ENCODE data around the gene PACRG.

DNA sequence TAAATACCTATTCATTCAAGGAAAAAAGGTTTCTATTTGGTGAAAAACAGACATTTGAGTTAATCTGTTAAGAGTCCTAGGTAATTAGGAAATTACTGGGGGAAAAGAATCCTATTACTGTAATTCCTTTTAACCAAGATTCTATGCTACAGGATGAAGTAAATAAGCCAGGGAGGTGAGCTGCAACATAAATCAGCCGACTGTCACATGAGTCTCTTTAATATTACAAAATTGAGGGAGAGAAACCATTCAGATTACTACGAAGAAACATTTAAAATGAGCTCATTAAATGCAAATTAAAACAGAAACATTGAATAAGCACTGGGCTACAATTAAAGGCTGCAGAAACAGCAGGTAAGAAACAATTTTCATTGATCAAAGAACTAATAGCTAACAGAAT lies 5.5 kb upstream of the PACRG start:
- no peak for TF ChIP-seq YY1 (IDR thresholded peaks at IDR 0.05; ENCODE audit: low read depth)
- TF ChIP-seq, protein P1, sequence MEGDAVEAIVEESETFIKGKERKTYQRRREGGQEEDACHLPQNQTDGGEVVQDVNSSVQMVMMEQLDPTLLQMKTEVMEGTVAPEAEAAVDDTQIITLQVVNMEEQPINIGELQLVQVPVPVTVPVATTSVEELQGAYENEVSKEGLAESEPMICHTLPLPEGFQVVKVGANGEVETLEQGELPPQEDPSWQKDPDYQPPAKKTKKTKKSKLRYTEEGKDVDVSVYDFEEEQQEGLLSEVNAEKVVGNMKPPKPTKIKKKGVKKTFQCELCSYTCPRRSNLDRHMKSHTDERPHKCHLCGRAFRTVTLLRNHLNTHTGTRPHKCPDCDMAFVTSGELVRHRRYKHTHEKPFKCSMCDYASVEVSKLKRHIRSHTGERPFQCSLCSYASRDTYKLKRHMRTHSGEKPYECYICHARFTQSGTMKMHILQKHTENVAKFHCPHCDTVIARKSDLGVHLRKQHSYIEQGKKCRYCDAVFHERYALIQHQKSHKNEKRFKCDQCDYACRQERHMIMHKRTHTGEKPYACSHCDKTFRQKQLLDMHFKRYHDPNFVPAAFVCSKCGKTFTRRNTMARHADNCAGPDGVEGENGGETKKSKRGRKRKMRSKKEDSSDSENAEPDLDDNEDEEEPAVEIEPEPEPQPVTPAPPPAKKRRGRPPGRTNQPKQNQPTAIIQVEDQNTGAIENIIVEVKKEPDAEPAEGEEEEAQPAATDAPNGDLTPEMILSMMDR (IDR thresholded peaks at IDR 0.05), result no peak
